ENCODE measurements around the gene IL17REL. TPM values are rescaled to one million over a fixed set of nuclear protein-coding genes. Genes with fewer than 3 reads are reported as not detected.
A peak's percentile ranks its signal among the peaks of the same experiment; 100 is the strongest.

IL17REL gene
- total and polyA plus RNA-seq, 2 of the 13 experiments (the other 11 are each of a cell fraction or from before 2014, with no cell fraction given): not detected

DNA sequence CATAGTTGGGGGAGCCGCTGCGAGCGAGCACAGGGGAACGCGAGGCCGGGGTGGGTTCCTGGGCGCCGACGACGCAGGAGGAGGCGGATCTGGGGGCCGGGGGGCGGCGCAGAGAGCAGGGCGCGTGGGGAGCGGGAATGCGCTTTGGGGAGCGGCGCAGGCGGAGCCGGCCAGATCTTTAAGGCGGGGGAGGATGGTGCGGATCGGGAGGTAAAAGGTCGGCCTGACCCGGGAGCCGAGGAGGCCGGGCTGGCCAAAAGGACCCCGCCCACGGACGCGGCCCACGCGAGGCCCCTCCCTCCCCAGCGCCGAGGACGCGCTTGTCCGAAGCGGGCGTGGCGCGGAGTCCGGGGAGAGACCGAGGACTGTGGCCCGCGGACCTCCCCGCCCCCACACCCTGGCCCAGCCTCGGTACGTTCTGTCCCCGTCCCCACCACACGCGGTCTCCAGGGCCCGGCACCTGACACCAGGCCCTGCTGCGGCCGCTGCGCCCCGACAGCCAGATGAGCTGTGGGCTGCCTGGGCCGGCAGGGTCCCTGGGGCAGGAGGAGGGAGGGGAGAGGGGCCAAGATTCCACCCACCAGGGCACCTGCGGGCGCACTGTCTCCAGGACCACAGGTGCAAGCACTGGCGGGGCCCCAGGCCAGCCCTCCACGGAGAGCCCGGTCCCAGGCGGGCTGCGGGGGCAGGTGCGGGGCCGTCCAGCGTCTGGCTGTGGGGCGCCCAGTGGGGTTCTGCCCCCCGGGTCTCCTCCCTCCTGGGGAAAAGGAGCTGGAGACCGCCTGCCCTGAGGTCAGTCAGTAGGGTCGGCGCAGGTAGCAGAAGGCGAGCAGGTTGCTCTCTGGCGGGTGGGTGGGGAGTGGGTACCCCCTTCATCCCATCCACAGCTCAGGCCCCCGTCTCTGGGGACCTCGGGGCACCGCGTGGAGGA lies 41.1 kb downstream of the IL17REL start (continued):
- no peak for TF ChIP-seq ATM (IDR thresholded peaks at IDR 0.05; ENCODE audit: borderline replicate concordance)
- no peak for TF ChIP-seq XBP1 (CRISPR knock-in tag; IDR thresholded peaks at IDR 0.05)
- TF ChIP-seq NR3C1 (CRISPR knock-in tag; IDR thresholded peaks at IDR 0.05): no peak
- no peak for TF ChIP-seq RAD21 (CRISPR knock-in tag; IDR thresholded peaks at IDR 0.05)
- no peak for TF ChIP-seq ZBTB4 (CRISPR knock-in tag; IDR thresholded peaks at IDR 0.05; ENCODE audit: borderline replicate concordance)
- TF ChIP-seq ZNF766 (CRISPR knock-in tag; IDR thresholded peaks at IDR 0.05; ENCODE audit: borderline replicate concordance): 0 out of 2 replicates have a peak, but pooled peaks have one; percentile 55
- no peak for TF ChIP-seq ISL2 (CRISPR knock-in tag; IDR thresholded peaks at IDR 0.05)
- no peak for TF ChIP-seq HNRNPH1 (optimal IDR thresholded peaks at IDR 0.05; ENCODE audit: low read depth, low read length)
- peak; percentile 63 for TF ChIP-seq AGO1 (IDR thresholded peaks at IDR 0.05; ENCODE audit: low read depth, low read length, poor library complexity, severe bottlenecking)
- no peak for TF ChIP-seq ZBTB20 (CRISPR knock-in tag; IDR thresholded peaks at IDR 0.05; ENCODE audit: borderline replicate concordance, low read depth)
- TF ChIP-seq ZNF235 (CRISPR knock-in tag; IDR thresholded peaks at IDR 0.05; ENCODE audit: borderline replicate concordance): no peak
- TF ChIP-seq GMEB2 (CRISPR knock-in tag; IDR thresholded peaks at IDR 0.05; ENCODE audit: low read depth): no peak
- no peak for TF ChIP-seq MIER2 (CRISPR knock-in tag; IDR thresholded peaks at IDR 0.05)
- TF ChIP-seq, protein P1, sequence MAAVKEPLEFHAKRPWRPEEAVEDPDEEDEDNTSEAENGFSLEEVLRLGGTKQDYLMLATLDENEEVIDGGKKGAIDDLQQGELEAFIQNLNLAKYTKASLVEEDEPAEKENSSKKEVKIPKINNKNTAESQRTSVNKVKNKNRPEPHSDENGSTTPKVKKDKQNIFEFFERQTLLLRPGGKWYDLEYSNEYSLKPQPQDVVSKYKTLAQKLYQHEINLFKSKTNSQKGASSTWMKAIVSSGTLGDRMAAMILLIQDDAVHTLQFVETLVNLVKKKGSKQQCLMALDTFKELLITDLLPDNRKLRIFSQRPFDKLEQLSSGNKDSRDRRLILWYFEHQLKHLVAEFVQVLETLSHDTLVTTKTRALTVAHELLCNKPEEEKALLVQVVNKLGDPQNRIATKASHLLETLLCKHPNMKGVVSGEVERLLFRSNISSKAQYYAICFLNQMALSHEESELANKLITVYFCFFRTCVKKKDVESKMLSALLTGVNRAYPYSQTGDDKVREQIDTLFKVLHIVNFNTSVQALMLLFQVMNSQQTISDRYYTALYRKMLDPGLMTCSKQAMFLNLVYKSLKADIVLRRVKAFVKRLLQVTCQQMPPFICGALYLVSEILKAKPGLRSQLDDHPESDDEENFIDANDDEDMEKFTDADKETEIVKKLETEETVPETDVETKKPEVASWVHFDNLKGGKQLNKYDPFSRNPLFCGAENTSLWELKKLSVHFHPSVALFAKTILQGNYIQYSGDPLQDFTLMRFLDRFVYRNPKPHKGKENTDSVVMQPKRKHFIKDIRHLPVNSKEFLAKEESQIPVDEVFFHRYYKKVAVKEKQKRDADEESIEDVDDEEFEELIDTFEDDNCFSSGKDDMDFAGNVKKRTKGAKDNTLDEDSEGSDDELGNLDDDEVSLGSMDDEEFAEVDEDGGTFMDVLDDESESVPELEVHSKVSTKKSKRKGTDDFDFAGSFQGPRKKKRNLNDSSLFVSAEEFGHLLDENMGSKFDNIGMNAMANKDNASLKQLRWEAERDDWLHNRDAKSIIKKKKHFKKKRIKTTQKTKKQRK (IDR thresholded peaks at IDR 0.05; ENCODE audit: low read length): no peak
- TF ChIP-seq, protein P2, sequence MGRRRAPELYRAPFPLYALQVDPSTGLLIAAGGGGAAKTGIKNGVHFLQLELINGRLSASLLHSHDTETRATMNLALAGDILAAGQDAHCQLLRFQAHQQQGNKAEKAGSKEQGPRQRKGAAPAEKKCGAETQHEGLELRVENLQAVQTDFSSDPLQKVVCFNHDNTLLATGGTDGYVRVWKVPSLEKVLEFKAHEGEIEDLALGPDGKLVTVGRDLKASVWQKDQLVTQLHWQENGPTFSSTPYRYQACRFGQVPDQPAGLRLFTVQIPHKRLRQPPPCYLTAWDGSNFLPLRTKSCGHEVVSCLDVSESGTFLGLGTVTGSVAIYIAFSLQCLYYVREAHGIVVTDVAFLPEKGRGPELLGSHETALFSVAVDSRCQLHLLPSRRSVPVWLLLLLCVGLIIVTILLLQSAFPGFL (CRISPR knock-in tag; IDR thresholded peaks at IDR 0.05): no peak; the same call in 1 of the 2 replicates
- no peak; the same call in 1 of the 2 replicates for TF ChIP-seq SOX13 (IDR thresholded peaks at IDR 0.05)
- TF ChIP-seq SOX13 (CRISPR knock-in tag; conservative IDR thresholded peaks at IDR 0.05 in 1 of 2, IDR thresholded peaks at IDR 0.05 in 1 of 2): no peak
- no peak for TF ChIP-seq PCBP1 (IDR thresholded peaks at IDR 0.05; ENCODE audit: borderline replicate concordance, low read depth, low read length)
- TF ChIP-seq ZBTB3 (CRISPR knock-in tag; IDR thresholded peaks at IDR 0.05; ENCODE audit: borderline replicate concordance, low read depth): no peak

All from HepG2 (cell line).